GM15510 (cell line): ENCODE results near the gene DPAGT1.

Source experiments
- POLR2A ChIP-seq: IDR thresholded peaks from 3 replicates; pipeline ENCODE4 v1.6.1; 2011; ENCODE audit warnings: borderline replicate concordance; ENCODE audit not compliant: insufficient read length; ENCODE audit errors: extremely low read depth

DPAGT1 gene

GRCh38 chr11:119101759-119102423, at the start of gene DPAGT1:
DPAGT1 (minus strand) TSS chr11:119101853; CDS start chr11:119101655, 198 bp downstream.
- TF ChIP-seq POLR2A = no peak

GRCh38 chr11:119149786-119150275, 48.2 kb upstream of the DPAGT1 start:
- TF ChIP-seq POLR2A = no peak

- TF ChIP-seq POLR2A = no peak
These were observed 47.5 kb upstream of the DPAGT1 start, which contains the start of gene ABCG4 for GRCh38 chr11:119149018-119149785. ABCG4 (plus strand) TSS chr11:119149052; CDS start chr11:119149966, 914 bp downstream.

- no peak for TF ChIP-seq POLR2A
These were observed 47.0 kb upstream of the DPAGT1 start for GRCh38 chr11:119148720-119149017.

- no peak for TF ChIP-seq POLR2A
These were observed 46.1 kb upstream of the DPAGT1 start for GRCh38 chr11:119147604-119148333.

- no peak for TF ChIP-seq POLR2A
These were observed 43.9 kb upstream of the DPAGT1 start for GRCh38 chr11:119145551-119145950.

GRCh38 chr11:119144825-119145486, 43.3 kb upstream of the DPAGT1 start:
- no peak for TF ChIP-seq POLR2A

- TF ChIP-seq POLR2A = no peak
These were observed 32.8 kb upstream of the DPAGT1 start for GRCh38 chr11:119134389-119134978.

GRCh38 chr11:119130662-119131061, 29.0 kb upstream of the DPAGT1 start:
- TF ChIP-seq POLR2A = no peak

GRCh38 chr11:119126675-119127268, 25.1 kb upstream of the DPAGT1 start:
- TF ChIP-seq POLR2A = no peak

GRCh38 chr11:119125821-119126220, 24.2 kb upstream of the DPAGT1 start:
- no peak for TF ChIP-seq POLR2A

- no peak for TF ChIP-seq POLR2A
These were observed 20.1 kb upstream of the DPAGT1 start for GRCh38 chr11:119121811-119122124.

- peak; percentile 70 for TF ChIP-seq POLR2A
These were observed 19.6 kb upstream of the DPAGT1 start, which contains the start of gene HINFP for GRCh38 chr11:119121008-119121810. HINFP (plus strand) TSS chr11:119121580; CDS start chr11:119126945, 5,365 bp downstream.
